Large intestine (tissue), 3 donors: ENCODE data around the gene RTKN. TPM values are rescaled to one million over a fixed set of nuclear protein-coding genes. Genes with fewer than 3 reads are reported as not detected.
"Not testable (repeated sequence)": the region's sequence is repeated elsewhere in the genome, so short reads cannot be mapped to it uniquely, and the experiment has no call there.

Source experiments
- DNase-seq, 2 donors: peaks; one replicate each; pipeline versions ENCODE4 v3.0.0 to v3.0.0-alpha.2; 2013
- H3K27ac ChIP-seq: one replicate; pipeline ENCODE4 v1.5.1; 2013; ENCODE audit warnings: low read length
- H3K27me3 ChIP-seq: 2 replicates; pipeline ENCODE4 v1.6.1; 2013; ENCODE audit warnings: low read length; ENCODE audit not compliant: control insufficient read depth, insufficient read depth
- H3K36me3 ChIP-seq: 2 replicates; pipeline ENCODE4 v1.6.1; 2013; ENCODE audit warnings: low read length; ENCODE audit not compliant: control insufficient read depth, insufficient read depth
- H3K4me1 ChIP-seq: one replicate; pipeline ENCODE4 v1.6.1; 2013; ENCODE audit warnings: low read length; ENCODE audit not compliant: control insufficient read depth, insufficient read depth
- H3K4me3 ChIP-seq: one replicate; pipeline ENCODE4 v1.5.1; 2013; ENCODE audit warnings: low read length
- H3K9me3 ChIP-seq: one replicate; pipeline ENCODE4 v1.6.1; 2013; ENCODE audit warnings: mild to moderate bottlenecking, low read depth, low read length, moderate library complexity; ENCODE audit not compliant: control insufficient read depth
- WGBS: methylation state at CpG from one replicate; pipeline ENCODE4 v1.1.5; 2013; ENCODE audit warnings: low lambda C conversion rate; ENCODE audit not compliant: insufficient coverage; 5-methylcytosine and 5-hydroxymethylcytosine counted together
- polyA plus RNA-seq: library from polyadenylated mRNA; unstranded; fragments of 120-200 nt; gene quantifications from one replicate; pipeline ENCODE4 v1.2.1, GENCODE V29; 2013

RTKN gene
- polyA plus RNA-seq, 1 donor, result 105 TPM

- peak overlapping the region; percentile 85 for H3K4me3 ChIP-seq
- peaks cover 26% of the 10 kb centered on the region for H3K4me1 ChIP-seq
- peaks cover 22% of the 10 kb centered on the region for H3K36me3 ChIP-seq
- DNase-seq, result no peak
- no peaks in the 10 kb centered on the region for H3K9me3 ChIP-seq
- H3K27ac ChIP-seq, result no peak overlapping the region
- no CpG with 5 or more reads among the region's 3 CpGs for WGBS
- no peaks in the 10 kb centered on the region for H3K27me3 ChIP-seq
Observed at GRCh38 chr2:74481431-74481830, 39.7 kb upstream of the RTKN start.

- no peak for DNase-seq
Observed at GRCh38 chr2:74474899-74475298, 33.2 kb upstream of the RTKN start.

GRCh38 chr2:74474481-74474880, 32.7 kb upstream of the RTKN start:
- no CpG with 5 or more reads among the region's 6 CpGs for WGBS
- peaks cover 24% of the 10 kb centered on the region for H3K4me1 ChIP-seq
- no peak overlapping the region for H3K4me3 ChIP-seq
- H3K27me3 ChIP-seq, result no peaks in the 10 kb centered on the region
- no peak overlapping the region for H3K27ac ChIP-seq
- peaks cover 24% of the 10 kb centered on the region for H3K36me3 ChIP-seq
- no peaks in the 10 kb centered on the region for H3K9me3 ChIP-seq
- no peak for DNase-seq

More at GRCh38 chr2:74474899-74475298, 33.2 kb upstream of the RTKN start:
- no CpG with 5 or more reads among the region's 5 CpGs for WGBS
- no peaks in the 10 kb centered on the region for H3K27me3 ChIP-seq
- no peaks in the 10 kb centered on the region for H3K9me3 ChIP-seq
- H3K36me3 ChIP-seq, result peaks cover 26% of the 10 kb centered on the region
- no peak overlapping the region for H3K27ac ChIP-seq
- no peak overlapping the region for H3K4me3 ChIP-seq
- H3K4me1 ChIP-seq, result peaks cover 24% of the 10 kb centered on the region

GRCh38 chr2:74472945-74473258, 31.2 kb upstream of the RTKN start:
- Histone ChIP-seq H3K4me3 (peak overlapping the region; percentile 77), H3K4me1 (peaks cover 24% of the 10 kb centered on the region)
- 18% methylated on average over 2 of the region's 7 CpGs for WGBS

GRCh38 chr2:74472086-74472944, 30.6 kb upstream of the RTKN start, which contains the start of gene MRPL53:
Gene MRPL53 (minus strand): TSS chr2:74472680. CDS start chr2:74472660, 20 bp downstream.
- no peaks in the 10 kb centered on the region for H3K27me3 ChIP-seq
- H3K27ac ChIP-seq, result peak within 1 kb of the TSS; percentile 91
- peaks cover 19% of the 10 kb centered on the region for H3K36me3 ChIP-seq
- H3K4me3 ChIP-seq, result peak within 1 kb of the TSS; percentile 77
- WGBS, result no CpG with 5 or more reads among the region's 66 CpGs
- DNase-seq, result peak; percentile 92 to 95
- no peaks in the 10 kb centered on the region for H3K9me3 ChIP-seq
- peaks cover 20% of the 10 kb centered on the region for H3K4me1 ChIP-seq

More at GRCh38 chr2:74472945-74473258, 31.2 kb upstream of the RTKN start:
- H3K27me3 ChIP-seq, result no peaks in the 10 kb centered on the region
- peaks cover 23% of the 10 kb centered on the region for H3K36me3 ChIP-seq
- H3K9me3 ChIP-seq, result no peaks in the 10 kb centered on the region
- DNase-seq, result no peak
- H3K27ac ChIP-seq, result peak overlapping the region; percentile 91

GRCh38 chr2:74471332-74472065, 29.8 kb upstream of the RTKN start:
- H3K4me1 ChIP-seq, result peaks cover 14% of the 10 kb centered on the region
- H3K9me3 ChIP-seq, result no peaks in the 10 kb centered on the region
- H3K4me3 ChIP-seq, result peak overlapping the region; percentile 77
- no peaks in the 10 kb centered on the region for H3K27me3 ChIP-seq
- H3K36me3 ChIP-seq, result peaks cover 19% of the 10 kb centered on the region
- H3K27ac ChIP-seq, result peak overlapping the region; percentile 91
- DNase-seq, result no peak
- no CpG with 5 or more reads among the region's 16 CpGs for WGBS

- peaks cover 13% of the 10 kb centered on the region for H3K4me1 ChIP-seq
- WGBS, result no CpG with 5 or more reads among the region's 12 CpGs
Observed at GRCh38 chr2:74470742-74471141, 29.0 kb upstream of the RTKN start.

GRCh38 chr2:74464406-74464805, 22.7 kb upstream of the RTKN start:
- Histone ChIP-seq H3K27me3 (no peaks in the 10 kb centered on the region), H3K27ac (peak overlapping the region; percentile 75), H3K36me3 (peaks cover 24% of the 10 kb centered on the region), H3K9me3 (no peaks in the 10 kb centered on the region), H3K4me1 (peaks cover 16% of the 10 kb centered on the region), H3K4me3 (peak overlapping the region; percentile 90)
- peak in 1 of 2 donors; percentile 39 for DNase-seq
- WGBS, result no CpG with 5 or more reads among the region's 13 CpGs

More at GRCh38 chr2:74470742-74471141, 29.0 kb upstream of the RTKN start:
- not testable (repeated sequence) for H3K4me3 ChIP-seq, H3K27ac ChIP-seq, H3K27me3 ChIP-seq, DNase-seq, H3K9me3 ChIP-seq
- peaks cover 16% of the 10 kb centered on the region for H3K36me3 ChIP-seq

GRCh38 chr2:74462786-74463105, 21.0 kb upstream of the RTKN start:
- no peaks in the 10 kb centered on the region for H3K9me3 ChIP-seq
- WGBS, result no CpG with 5 or more reads among the region's 4 CpGs
- H3K27ac ChIP-seq, result peak overlapping the region; percentile 11
- H3K27me3 ChIP-seq, result no peaks in the 10 kb centered on the region
- H3K4me3 ChIP-seq, result no peak overlapping the region
- H3K4me1 ChIP-seq, result peaks cover 21% of the 10 kb centered on the region
- H3K36me3 ChIP-seq, result peaks cover 24% of the 10 kb centered on the region
- DNase-seq, result no peak

GRCh38 chr2:74462054-74462785, 20.5 kb upstream of the RTKN start:
- Histone ChIP-seq H3K27me3 (no peaks in the 10 kb centered on the region), H3K4me1 (peaks cover 21% of the 10 kb centered on the region), H3K36me3 (peaks cover 24% of the 10 kb centered on the region), H3K27ac (no peak overlapping the region), H3K4me3 (no peak overlapping the region), H3K9me3 (no peaks in the 10 kb centered on the region)
- WGBS, result no CpG with 5 or more reads among the region's 20 CpGs
- no peak for DNase-seq
